HG02870 (cell line): ENCODE results near the gene RRP12.

Experiments
- ATAC-seq: cut with Tn5 transposase; IDR thresholded peaks from one replicate; pipeline ENCODE4 v1.9.1; 2021; ENCODE audit warnings: mild to moderate bottlenecking, moderate library complexity; ENCODE audit not compliant: unreplicated experiment

The RRP12 gene

GRCh38 chr10:97314671-97315070 lies 86.5 kb downstream of the RRP12 start:
- no peak for ATAC-seq

GRCh38 chr10:97312897-97313296 lies 88.2 kb downstream of the RRP12 start:
- ATAC-seq: no peak

DNA sequence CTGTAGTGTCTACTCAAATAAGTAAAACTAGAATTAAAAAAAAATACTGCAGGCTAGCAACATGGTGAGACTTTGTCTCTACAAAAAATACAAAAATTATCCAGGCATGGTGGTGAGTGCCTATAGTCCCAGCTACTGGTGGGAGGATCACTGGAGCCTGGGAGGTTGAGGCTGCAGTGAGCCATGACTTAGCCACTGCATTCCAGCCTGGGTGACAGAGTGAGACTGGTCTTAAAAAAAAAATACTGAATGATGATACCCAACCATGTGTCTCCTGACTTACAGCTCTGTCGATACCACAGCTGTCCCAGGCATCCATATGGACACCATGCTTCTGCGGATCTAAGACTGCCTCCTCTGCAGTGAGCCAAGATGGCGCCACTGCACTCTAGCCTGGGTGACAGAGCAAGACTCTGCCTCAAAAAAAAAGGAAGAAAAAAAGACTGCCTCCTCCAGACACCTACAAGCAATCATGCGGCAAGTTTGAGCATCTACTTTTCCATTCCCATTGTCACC lies 90.0 kb downstream of the RRP12 start:
- no peak for ATAC-seq

GRCh38 chr10:97307866-97308780 lies 93.0 kb downstream of the RRP12 start:
- ATAC-seq: no peak

DNA sequence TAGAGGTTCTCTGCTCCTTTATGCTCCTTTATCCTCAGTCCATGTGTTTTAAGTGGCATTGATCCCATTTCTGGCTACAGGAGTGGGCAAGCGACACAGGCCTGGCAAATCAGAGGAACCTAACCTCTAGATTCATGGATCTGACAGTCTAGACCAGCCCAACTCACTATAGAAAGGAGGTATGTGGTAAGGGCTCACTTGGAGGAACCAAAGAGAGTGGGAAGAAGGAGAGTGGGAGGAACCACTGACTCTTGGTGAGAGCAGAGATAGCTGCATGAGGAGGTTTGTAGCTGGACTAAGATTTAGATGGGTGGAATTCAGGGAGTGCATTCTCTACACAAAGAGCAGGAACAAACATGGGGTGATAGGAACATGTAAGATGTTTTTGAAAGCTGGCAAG lies 93.7 kb downstream of the RRP12 start:
- ATAC-seq: no peak
